LNCaP clone FGC (cell line): Measurements from ENCODE around the gene PTGES2.

Experiments
- DNase-seq: peaks from one replicate; pipeline ENCODE4 v3.0.0-alpha.2; 2011; ENCODE audit warnings: low read depth
- H3K4me3 ChIP-seq: 2 replicates; pipeline ENCODE4 v1.5.1; 2011; ENCODE audit warnings: mild to moderate bottlenecking, low read depth, low read length, control low read depth
- TF ChIP-seq, protein P1 (sequence below): IDR thresholded peaks from 2 replicates; pipeline ENCODE4 v1.5.1; 2012; ENCODE audit warnings: mild to moderate bottlenecking; ENCODE audit not compliant: control insufficient read depth, insufficient read depth; ENCODE audit errors: extremely low read depth

Gene PTGES2

DNA sequence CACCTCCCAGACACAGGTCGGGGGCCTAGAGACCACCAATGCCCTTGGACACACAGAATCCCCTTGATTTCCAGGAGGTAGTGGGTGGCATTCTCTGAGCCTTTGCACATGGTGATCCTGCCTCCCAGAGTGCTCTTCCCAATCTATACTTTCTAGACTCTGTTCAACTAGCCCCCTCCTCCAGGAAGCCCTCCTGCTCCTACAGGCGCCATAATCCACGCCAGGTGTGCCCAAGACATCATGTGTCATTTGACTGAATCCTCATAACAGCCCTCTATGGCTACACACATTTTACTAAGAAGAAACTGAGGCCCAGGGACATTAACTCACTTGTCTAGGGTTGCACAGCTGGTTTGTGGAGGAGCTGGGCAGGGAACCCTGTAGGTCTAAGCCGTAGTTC lies 39.7 kb upstream of the PTGES2 start:
- TF ChIP-seq, protein P1, sequence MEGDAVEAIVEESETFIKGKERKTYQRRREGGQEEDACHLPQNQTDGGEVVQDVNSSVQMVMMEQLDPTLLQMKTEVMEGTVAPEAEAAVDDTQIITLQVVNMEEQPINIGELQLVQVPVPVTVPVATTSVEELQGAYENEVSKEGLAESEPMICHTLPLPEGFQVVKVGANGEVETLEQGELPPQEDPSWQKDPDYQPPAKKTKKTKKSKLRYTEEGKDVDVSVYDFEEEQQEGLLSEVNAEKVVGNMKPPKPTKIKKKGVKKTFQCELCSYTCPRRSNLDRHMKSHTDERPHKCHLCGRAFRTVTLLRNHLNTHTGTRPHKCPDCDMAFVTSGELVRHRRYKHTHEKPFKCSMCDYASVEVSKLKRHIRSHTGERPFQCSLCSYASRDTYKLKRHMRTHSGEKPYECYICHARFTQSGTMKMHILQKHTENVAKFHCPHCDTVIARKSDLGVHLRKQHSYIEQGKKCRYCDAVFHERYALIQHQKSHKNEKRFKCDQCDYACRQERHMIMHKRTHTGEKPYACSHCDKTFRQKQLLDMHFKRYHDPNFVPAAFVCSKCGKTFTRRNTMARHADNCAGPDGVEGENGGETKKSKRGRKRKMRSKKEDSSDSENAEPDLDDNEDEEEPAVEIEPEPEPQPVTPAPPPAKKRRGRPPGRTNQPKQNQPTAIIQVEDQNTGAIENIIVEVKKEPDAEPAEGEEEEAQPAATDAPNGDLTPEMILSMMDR, result no peak
- no peak for DNase-seq

DNA sequence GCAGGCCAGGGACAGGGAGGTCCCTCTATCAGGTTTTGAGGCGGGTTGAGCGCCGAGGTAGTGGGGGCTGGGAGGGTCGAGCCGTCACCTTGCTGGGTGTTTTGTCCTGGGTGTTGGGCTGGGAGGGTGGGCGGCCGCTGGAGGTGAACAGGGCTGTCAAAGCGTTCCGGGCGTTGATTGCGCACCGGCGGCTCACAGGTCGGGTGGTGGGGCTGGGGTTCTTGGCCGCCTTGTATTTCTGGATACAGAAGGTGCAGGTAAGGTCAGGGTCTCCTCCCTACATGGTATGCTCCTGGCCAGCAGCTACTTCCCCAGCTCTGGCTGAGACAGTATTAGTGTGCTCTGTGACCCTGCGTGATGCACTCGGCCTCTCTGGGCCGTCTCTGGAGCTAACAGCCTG lies 38.6 kb upstream of the PTGES2 start:
- TF ChIP-seq, protein P1, result no peak
- no peak overlapping the region for H3K4me3 ChIP-seq
- no peak for DNase-seq

More for the DNA sequence above, 39.7 kb upstream of the PTGES2 start:
- H3K4me3 ChIP-seq, result no peak overlapping the region

DNA sequence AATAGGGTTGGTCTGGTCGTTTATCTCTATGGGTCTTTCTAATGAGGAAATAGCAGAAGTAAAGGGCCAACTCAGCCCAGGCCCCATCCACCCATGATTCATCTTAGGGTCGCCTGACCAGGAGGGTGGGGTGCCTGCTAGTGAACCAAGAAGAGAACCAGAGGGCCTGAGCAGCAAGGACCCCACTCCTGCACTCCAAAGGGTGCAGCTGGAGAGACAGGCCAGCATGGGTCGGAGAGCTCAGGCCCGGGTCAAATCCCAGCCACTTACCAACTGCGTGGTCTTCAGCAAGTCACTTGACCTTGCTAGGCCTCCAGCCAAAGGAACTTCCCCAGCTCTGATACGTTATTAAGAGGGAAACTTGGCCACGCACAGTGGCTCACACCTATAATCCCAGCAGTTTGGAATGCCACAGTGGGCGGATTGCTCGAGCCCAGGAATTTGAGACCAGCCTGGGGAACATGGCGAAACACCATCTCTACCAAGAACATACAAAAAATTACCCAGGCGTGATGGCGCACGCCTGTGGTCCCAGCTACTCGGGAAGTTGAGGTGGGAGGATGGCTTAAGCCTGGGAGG lies 36.9 kb upstream of the PTGES2 start:
- DNase-seq, result no peak
- TF ChIP-seq, protein P1, result no peak
- H3K4me3 ChIP-seq, result no peak overlapping the region

DNA sequence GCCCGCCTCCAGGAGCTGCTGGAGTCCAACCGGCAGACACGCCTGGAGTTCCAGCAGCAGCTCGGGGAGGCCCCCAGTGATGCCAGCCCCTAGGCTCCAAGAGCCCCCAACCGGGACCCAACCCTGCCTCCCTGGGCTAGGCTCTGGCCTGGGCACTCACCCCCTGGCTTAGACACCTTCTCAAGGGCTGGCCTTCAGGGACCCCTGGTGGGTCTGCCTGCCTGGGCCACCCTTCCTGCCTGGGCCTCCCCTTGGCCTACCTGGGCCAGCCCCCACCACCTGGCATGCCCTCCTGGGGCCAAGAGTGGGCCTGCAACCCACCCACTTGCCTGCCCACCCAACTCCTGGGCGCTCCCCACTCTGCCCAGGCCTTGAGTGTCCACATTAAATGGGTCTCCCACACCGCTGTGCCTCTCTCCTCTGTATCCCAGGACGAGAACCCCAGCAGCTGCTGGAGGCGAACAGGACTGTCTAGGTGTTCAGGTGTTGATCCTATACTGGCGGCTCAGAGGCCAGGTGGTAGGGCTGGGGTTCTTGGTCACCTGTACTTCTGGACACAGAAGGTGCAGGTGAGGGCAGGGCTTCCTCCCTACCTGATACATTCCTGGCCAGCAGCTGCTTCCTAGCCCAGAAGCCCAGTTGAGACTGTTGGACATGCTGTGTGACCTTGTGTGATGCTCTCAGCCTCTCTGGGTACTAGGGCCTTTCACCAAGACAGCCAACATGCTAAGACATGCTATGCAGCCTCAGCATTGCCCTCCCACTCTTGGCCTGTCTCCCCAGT lies 36.2 kb upstream of the PTGES2 start:
- TF ChIP-seq, protein P1, result no peak
- DNase-seq, result no peak
- no peak overlapping the region for H3K4me3 ChIP-seq

DNA sequence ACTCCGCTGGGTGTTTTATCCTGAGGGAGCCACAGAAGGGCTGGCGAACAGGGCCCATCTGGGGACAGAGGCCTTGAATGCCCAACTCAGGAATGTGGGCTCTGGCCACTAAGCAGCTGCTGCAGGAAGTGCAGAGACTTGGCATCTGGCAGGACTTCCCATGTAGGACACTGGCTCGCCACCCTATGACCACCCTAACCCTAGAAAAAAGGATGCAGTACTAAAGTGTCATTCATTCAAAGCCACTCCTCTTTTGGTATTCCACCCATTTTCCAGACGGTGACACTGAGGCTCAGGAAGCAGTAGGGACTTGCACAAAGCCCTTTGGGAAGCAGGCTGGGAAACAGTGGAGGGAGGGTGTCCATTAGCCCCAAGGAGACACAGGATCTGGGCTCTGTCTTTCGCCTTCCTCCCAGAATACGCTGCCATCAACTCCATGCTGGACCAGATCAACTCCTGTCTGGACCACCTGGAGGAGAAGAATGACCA lies 35.5 kb upstream of the PTGES2 start:
- H3K4me3 ChIP-seq, result no peak overlapping the region
- no peak for DNase-seq
- TF ChIP-seq, protein P1, result no peak

DNA sequence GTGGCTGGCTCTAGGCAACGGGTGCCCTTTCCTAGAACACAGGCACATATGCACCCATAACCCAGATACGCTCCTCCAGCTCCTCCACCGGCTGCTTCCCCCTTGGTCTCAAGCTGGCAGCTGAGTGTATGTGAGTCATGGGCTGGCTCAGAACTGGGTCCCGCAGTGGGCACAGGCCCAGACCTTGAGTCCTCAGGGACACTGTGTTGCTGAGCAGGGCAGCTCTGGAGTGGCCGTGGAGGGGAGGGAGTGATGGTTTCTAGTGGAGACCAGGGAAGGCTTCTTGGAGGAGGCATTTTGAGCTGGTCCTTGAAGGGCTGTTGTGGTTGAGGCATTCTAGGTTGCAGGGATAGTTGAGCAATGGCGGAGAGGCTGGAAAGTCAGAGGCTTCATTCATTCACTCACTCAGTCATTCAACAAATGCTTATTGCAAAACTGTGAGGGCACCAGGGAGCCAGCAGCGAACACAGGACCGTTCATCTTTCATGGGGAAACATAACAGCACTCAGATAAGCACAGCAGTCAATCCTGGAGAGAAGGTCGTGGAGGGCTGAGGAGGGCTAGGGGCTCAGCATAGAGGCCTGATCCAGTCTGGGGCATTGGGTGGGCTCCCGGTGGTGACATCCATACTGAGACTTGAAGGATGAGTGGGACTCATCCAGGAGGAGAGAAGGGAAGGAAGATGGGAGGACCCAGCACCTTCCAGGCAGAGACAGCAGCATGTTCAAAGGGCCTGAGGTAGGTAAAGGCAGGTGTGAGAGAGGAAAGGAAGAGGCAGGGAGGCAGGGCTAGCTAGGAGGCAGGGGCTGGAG lies 34.9 kb upstream of the PTGES2 start:
- no peak overlapping the region for H3K4me3 ChIP-seq
- TF ChIP-seq, protein P1, result no peak
- DNase-seq, result no peak
